H54 (cell line): ENCODE data around the gene NFIA.

Experiments used
- DNase-seq: peaks from one replicate; pipeline ENCODE4 v3.0.0; 2011; ENCODE audit warnings: low spot score, mixed read lengths; ENCODE audit not compliant: insufficient read length
- FAIRE-seq: peaks from 3 replicates; lab custom pipeline; 2011; peaks lifted over from hg19 to GRCh38; lab: Jason Lieb, UNC
- POLR2A ChIP-seq: IDR thresholded peaks from 2 replicates; pipeline ENCODE4 v1.6.1; 2011; ENCODE audit warnings: low read depth, mild to moderate bottlenecking, low read length

The NFIA gene

GRCh38 chr1:61183471-61184039 is 101.2 kb downstream of the NFIA start:
- no peak for FAIRE-seq
- DNase-seq, result no peak
- no peak for TF ChIP-seq POLR2A

DNA sequence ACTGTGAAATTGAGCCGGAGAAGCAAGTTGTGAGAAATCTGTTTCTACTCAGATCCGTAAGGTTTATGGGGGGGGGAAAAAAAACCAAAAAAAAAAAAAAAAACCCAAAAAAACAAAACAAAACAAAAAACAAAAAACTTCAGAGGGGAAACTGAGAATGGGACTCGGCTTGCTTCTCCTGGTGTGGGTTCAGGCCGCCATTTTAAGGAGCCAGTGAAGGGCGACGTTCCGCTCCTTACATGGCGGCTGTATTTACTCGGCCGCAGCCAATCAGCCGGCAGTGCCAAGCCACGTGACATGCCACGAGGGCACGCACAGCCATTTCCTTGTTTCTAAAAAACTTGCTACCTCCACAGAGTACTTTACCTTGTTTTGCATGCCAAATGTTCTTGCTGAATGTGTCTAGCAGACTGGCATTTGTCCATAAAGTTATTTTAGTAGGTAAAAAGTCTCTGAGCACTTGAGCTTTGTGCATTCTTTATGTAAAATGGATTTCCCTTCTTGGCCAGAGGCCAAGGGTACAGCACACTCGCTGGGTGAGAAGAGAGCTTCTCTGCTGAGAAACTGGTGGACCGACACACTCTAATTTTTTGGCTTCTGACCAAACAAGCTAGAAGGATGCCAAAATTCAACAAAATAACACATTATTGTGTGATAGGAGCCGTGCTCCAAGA is 101.8 kb downstream of the NFIA start:
- FAIRE-seq, result no peak
- DNase-seq, result no peak
- TF ChIP-seq POLR2A, result no peak

DNA sequence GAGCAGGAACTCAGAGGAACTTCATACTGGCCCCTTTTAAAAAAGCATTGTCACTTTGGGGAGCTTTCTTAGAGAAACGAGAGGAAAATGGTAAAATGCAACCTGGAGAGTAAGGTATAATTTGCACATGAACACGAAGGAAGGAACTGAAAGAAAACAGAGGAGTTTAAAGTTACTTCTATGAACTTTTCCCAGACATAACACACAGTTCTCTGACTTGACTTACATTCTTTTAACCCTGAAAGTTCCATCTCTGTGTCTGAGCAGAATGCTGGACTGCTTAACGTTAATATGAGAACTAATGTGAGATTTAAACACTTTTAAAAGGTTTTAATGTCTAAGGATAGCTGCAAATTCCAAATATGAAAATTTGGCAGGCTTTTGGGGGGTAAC is 102.3 kb downstream of the NFIA start:
- no peak for TF ChIP-seq POLR2A
- FAIRE-seq (no peak), DNase-seq (no peak)

- FAIRE-seq, result no peak
- TF ChIP-seq POLR2A, result no peak
- no peak for DNase-seq
These were observed 104.4 kb downstream of the NFIA start for GRCh38 chr1:61186753-61187152.

DNA sequence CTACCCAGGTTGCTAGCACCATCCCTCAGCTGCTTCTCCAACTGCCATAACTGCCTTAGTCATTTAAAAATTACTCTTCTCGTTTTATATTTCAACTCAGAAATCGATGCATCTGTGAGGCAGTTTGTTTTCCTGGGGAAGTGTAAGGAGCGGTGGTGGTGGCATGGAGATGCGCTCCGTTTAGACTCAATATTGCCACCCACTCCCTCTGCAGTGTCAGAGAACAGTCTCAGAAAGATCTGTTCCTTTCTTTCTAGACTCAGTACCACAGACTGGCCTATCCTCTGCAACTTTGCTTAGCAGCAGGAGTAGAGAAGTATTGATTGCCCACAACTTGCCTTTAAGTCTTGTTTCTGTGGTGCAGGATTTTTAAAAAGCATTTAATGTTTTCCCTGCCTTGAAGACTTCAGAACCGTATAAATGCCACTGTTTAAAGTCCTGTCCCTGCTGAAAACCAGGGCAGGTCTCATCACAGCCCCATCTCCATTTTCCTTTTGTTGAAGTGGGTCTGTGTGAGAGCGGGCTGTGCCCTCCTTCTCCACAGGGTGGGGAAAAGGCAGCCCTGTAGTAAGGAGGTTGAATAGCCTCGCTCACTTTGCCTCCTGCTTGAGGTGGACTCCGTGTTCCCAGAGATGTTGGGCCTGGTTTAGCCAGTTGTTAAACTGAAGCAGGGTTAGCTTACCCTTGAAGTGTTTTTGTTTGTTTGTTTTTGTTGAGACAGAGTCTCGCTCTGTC is 105.2 kb downstream of the NFIA start:
- FAIRE-seq (no peak), DNase-seq (no peak)
- no peak for TF ChIP-seq POLR2A

DNA sequence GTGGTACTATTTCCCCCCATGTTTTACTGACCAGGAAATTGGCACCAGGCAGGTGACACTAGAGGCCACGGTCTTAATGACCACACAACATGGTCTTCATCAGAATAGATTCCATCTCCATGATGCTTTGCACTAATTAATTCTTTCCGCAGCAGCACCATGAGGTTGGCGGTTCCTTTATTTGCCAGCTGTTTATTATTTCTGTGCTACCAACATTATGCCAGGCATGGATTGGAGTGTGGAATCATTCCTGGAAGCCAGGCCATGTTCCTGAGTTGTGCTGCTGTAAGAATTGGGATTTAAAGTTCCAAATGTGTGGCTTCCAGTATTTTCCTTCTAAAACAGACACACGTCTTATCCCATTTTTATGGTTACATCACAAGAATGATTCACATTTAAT is 107.8 kb downstream of the NFIA start:
- TF ChIP-seq POLR2A, result no peak
- no peak for DNase-seq
- no peak for FAIRE-seq

DNA sequence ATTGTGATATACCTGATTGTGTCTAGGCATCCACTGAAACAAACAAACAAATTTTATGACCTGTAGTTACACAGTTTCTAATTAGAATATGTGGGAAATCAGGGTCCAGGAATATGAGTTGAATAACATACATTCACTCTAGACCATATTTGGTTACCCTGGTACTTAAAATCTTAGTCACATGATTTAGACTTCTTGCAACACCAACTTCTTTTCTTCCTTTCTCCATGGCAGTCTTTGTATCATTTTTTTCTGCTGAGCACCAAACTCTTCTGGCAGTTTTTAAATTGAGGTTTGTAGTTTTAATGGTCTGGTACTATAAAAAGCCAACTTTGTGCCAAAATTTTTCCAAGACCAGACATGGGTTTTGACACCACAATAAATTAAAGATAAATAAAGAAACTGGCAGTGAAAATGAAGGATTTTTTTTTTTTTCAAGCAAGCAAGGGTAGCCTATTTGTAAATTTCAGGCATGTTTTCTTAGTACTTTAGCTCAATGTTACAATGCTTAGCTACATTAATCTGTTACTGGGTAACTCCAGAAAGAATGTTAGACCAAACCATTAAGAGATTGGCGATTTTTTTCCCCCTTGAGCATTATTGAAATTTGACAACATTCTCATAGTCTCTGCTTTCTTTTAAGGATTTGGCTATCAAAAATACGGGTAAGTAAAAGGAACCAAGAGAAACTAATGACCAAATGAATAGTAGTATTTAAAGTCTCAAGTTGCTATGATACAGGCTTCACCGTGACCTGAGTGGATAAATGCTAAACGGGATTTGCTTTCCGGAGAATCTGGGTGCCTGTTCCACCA is 108.5 kb downstream of the NFIA start:
- FAIRE-seq (no peak), DNase-seq (no peak)
- TF ChIP-seq POLR2A, result no peak

- no peak for TF ChIP-seq POLR2A
- FAIRE-seq (no peak), DNase-seq (no peak)
These were observed 109.0 kb downstream of the NFIA start for GRCh38 chr1:61191433-61191720.

DNA sequence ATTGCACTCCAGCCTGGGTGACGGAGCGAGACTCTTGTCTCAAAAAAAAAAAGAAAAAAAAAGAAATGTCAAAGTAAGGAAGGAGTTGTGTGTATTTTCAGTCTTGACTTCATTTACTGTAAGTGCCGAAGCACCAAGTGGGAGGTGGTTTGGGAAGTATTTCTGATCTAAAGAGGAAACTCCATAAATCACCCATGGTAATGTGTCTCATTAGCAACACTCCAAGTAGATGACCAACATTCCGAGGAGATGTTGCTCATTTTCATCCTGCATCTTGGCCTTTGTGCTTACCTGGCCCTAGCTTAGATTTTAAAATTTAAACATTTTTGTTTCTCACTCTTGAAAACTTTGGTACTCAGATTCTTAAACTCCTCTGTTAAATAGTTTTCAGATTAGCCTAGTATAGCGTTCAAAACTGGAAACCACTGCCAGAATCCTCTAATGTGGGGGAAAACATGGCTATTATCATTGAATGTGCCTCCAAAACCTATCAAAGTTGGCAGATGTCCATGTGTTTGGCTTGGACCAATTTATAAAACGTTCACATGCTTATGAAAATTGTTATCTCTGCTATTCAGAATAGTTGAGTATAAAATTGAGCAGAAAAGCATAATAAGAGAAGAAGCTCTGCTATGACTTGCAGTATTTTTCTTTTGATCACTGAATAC is 110.4 kb downstream of the NFIA start:
- DNase-seq (no peak), FAIRE-seq (no peak)

DNA sequence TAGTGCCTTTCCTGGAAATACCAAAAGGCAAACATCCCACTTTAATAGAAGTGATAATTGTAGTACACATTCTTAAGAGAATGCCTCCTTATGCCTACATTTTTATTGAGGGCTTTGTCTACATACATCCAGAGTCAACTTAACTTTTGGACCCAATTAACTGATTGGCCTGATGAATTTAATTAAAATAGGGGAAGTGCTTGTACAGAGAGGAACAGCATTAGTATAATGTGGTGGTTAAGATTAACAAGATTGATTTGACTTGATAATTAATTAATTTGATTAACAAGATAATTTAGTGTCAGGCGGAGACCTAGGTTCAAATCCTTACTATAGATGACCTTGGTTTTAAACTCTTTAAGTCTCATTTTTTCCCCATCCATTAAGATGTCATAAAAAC is 111.4 kb downstream of the NFIA start:
- DNase-seq (no peak), FAIRE-seq (no peak)
- TF ChIP-seq POLR2A, result no peak

More for the DNA sequence above, 110.4 kb downstream of the NFIA start:
- no peak for TF ChIP-seq POLR2A

- DNase-seq (no peak), FAIRE-seq (no peak)
- TF ChIP-seq POLR2A, result no peak
These were observed 116.2 kb downstream of the NFIA start for GRCh38 chr1:61198554-61198953.

- no peak for DNase-seq
- FAIRE-seq, result no peak
- no peak for TF ChIP-seq POLR2A
These were observed 118.7 kb downstream of the NFIA start for GRCh38 chr1:61201035-61201434.

DNA sequence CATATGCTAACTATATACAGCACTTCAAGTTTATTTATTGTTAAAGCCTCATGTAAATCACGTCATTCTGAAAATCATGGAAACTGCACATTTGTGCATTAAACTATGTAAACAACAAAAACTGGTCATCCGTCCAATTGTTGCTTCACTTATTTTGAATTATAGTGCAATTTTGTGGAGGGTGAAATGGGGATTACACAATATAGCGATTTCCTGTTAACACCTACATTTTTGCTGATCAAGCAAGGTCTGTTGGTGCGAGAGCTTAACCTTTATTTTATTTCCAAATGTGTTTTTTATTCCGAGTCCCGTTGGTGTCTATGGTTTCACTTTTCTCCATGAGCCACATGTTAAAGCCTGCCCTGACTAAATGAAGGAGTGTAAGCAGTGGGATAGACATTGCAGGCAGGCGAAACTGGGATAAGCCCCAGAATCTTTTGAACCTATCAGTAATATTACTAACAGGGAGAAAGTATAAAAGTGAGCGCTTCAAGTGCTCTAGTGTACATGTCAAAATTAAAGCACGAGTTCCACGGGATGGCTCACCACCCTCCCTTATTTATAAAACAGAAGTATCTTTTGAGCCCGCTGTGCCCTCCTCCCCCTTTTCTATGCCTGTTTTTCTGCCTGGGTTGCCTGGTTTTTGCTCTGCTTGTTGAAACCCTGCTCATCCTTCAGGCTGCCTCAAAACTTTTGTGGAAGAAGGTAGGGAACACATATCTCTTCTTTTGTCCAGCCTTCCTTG is 120.7 kb downstream of the NFIA start:
- FAIRE-seq (peak; percentile 73), DNase-seq (no peak)
- TF ChIP-seq POLR2A, result no peak
